Trophoblast cell (in vitro differentiated cells and primary cell): ENCODE data around the gene PRDM16.

Experiments
- DNase-seq, 2 donors: peaks; one replicate each; pipeline ENCODE4 v3.0.0-alpha.2; 2016
- H2AFZ ChIP-seq: 2 replicates; pipeline ENCODE4 v1.6.1; 2013; ENCODE audit warnings: low read length, moderate library complexity, mild to moderate bottlenecking; ENCODE audit not compliant: insufficient read depth, poor library complexity
- H2AK5ac ChIP-seq: 2 replicates; pipeline ENCODE4 v1.6.1; 2013; ENCODE audit warnings: mild to moderate bottlenecking, low read length
- H2BK120ac ChIP-seq: 2 replicates; pipeline ENCODE4 v1.6.1; 2013; ENCODE audit warnings: low read length, mild to moderate bottlenecking, moderate library complexity; ENCODE audit not compliant: insufficient read depth, poor library complexity
- H2BK12ac ChIP-seq: 2 replicates; pipeline ENCODE4 v1.6.1; 2013; ENCODE audit warnings: mild to moderate bottlenecking, low read length, moderate library complexity
- H2BK5ac ChIP-seq: 2 replicates; pipeline ENCODE4 v1.6.1; 2013; ENCODE audit warnings: low read length, low read depth, moderate library complexity, mild to moderate bottlenecking; ENCODE audit not compliant: poor library complexity
- H3K14ac ChIP-seq: 2 replicates; pipeline ENCODE4 v1.6.1; 2013; ENCODE audit warnings: mild to moderate bottlenecking, low read length
- H3K18ac ChIP-seq: 2 replicates; pipeline ENCODE4 v1.6.1; 2013; ENCODE audit warnings: mild to moderate bottlenecking, low read length
- H3K23ac ChIP-seq: 2 replicates; pipeline ENCODE4 v1.6.1; 2013; ENCODE audit warnings: low read length
- H3K27ac ChIP-seq: 2 replicates; pipeline ENCODE4 v1.5.1; 2013; ENCODE audit warnings: low read depth, mild to moderate bottlenecking, inconsistent platforms, low read length, moderate library complexity
- H3K27me3 ChIP-seq: 2 replicates; pipeline ENCODE4 v1.6.1; 2013; ENCODE audit warnings: inconsistent platforms, mild to moderate bottlenecking, low read length, moderate library complexity; ENCODE audit not compliant: insufficient read depth
- H3K36me3 ChIP-seq, 2 experiments: 1 replicate in 1 of 2; 2 replicates in 1 of 2; pipeline ENCODE4 v1.6.1; 2013; ENCODE audit warnings: low read length in 2 of 2, mild to moderate bottlenecking in 2 of 2, moderate library complexity in 1 of 2; ENCODE audit not compliant: insufficient read depth in 2 of 2, control insufficient read depth in 1 of 2
- H3K4ac ChIP-seq: 2 replicates; pipeline ENCODE4 v1.6.1; 2013; ENCODE audit warnings: low read depth, mild to moderate bottlenecking, low read length, moderate library complexity
- H3K4me1 ChIP-seq, 2 experiments: 1 replicate in 1 of 2; 2 replicates in 1 of 2; pipeline ENCODE4 v1.6.1; 2013; ENCODE audit warnings: low read length in 2 of 2, mild to moderate bottlenecking in 2 of 2, moderate library complexity in 1 of 2; ENCODE audit not compliant: insufficient read depth in 2 of 2, control insufficient read depth in 1 of 2
- H3K4me2 ChIP-seq: 2 replicates; pipeline ENCODE4 v1.6.1; 2013; ENCODE audit warnings: inconsistent platforms, mild to moderate bottlenecking, low read length, moderate library complexity
- H3K4me3 ChIP-seq: 2 replicates; pipeline ENCODE4 v1.5.1; 2013; ENCODE audit warnings: mild to moderate bottlenecking, low read depth, low read length, inconsistent platforms
- H3K79me1 ChIP-seq: one replicate; pipeline ENCODE4 v1.6.1; 2013; ENCODE audit warnings: low read length
- H3K79me2 ChIP-seq: 2 replicates; pipeline ENCODE4 v1.6.1; 2013; ENCODE audit warnings: low read length, mild to moderate bottlenecking; ENCODE audit not compliant: control insufficient read depth, insufficient read depth, poor library complexity
- H3K9ac ChIP-seq: 2 replicates; pipeline ENCODE4 v1.6.1; 2013; ENCODE audit warnings: mild to moderate bottlenecking, low read length
- H3K9me3 ChIP-seq: 2 replicates; pipeline ENCODE4 v1.6.1; 2013; ENCODE audit warnings: low read depth, mild to moderate bottlenecking, control low read depth, inconsistent platforms, low read length; ENCODE audit not compliant: insufficient read depth
- H4K12ac ChIP-seq: 2 replicates; pipeline ENCODE4 v1.6.1; 2013; ENCODE audit warnings: low read depth, mild to moderate bottlenecking, low read length, moderate library complexity
- H4K8ac ChIP-seq: 2 replicates; pipeline ENCODE4 v1.6.1; 2013; ENCODE audit warnings: low read depth, mild to moderate bottlenecking, low read length, moderate library complexity
- H4K91ac ChIP-seq: one replicate; pipeline ENCODE4 v1.6.1; 2013; ENCODE audit warnings: low read depth, mild to moderate bottlenecking, low read length, moderate library complexity
- WGBS: extraction: QIAGEN DNeasy Blood & Tissue Kit; methylation state at CpG from one replicate; pipeline ENCODE4 v1.1.7; 2013; ENCODE audit warnings: missing lambda C conversion rate; ENCODE audit not compliant: insufficient read length, insufficient coverage; ENCODE audit errors: extremely low coverage; 5-methylcytosine and 5-hydroxymethylcytosine counted together

The PRDM16 gene

DNA sequence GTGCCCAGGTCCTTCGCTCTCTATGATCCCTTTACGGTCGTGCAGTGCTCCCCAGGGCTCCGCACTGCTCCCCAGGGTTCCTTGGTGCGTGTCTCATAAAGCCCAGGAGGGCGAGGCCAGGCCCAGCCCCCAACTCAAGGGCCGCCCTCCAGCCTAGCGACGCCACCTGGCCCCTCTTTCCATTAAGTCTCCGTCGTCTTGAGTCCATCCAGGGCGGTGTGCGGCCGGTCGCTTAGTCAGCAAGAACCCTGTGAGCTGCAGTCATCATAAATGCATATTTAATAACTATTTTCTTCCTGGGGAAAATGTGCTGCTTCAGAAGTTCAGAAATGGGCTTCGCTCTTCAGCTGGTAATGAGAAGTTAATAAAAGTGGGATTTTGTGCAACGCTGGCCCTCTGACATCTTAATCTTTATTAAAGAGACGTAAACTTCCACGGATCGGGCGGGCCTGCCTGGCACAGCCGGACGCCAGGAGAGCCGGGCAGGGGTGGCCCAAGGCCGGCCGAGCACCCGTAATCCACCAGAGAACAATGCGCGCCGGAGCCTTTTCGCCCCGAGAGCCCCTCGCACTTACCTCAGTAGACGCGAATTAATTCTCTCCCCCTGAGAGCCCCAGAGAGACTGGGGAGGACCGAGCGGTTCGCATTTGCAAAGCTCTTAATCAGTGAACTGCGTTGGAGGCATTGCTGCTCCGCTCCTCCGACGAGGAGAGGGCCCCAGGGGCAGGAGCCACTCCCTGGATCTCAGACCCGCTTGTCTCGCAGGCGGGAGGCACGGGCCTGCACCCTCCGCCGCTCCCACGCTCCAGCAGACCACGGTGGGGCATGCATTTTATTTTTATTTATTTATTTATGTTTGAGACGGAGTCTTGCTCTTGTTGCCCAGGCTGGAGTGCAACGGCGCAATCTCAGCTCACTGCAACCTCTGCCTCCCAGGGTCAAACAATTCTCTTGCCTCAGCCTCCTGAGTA lies 197.1 kb downstream of the PRDM16 start:
- H3K36me3 ChIP-seq, result no peaks in the 10 kb centered on the region
- WGBS, result no CpG with 5 or more reads among the region's 53 CpGs
- no peak overlapping the region for H3K4me3 ChIP-seq

GRCh38 chr1:3266870-3267549 lies 198.0 kb downstream of the PRDM16 start:
- H3K4ac ChIP-seq, result no peak overlapping the region
- H4K12ac ChIP-seq, result no peak overlapping the region
- H2AK5ac ChIP-seq, result no peak overlapping the region
- no peak overlapping the region for H2BK5ac ChIP-seq
- no peak overlapping the region for H2BK12ac ChIP-seq
- no peak overlapping the region for H3K27ac ChIP-seq
- no peak for DNase-seq
- no peaks in the 10 kb centered on the region for H3K79me2 ChIP-seq
- H3K23ac ChIP-seq, result no peak overlapping the region
- WGBS, result no CpG with 5 or more reads among the region's 27 CpGs
- H4K8ac ChIP-seq, result no peak overlapping the region
- no peak overlapping the region for H4K91ac ChIP-seq
- H2AFZ ChIP-seq, result no peak overlapping the region
- H3K9me3 ChIP-seq, result peaks cover 8% of the 10 kb centered on the region
- no peak overlapping the region for H2BK120ac ChIP-seq
- H3K9ac ChIP-seq, result no peak overlapping the region
- no peaks in the 10 kb centered on the region for H3K36me3 ChIP-seq
- no peak overlapping the region for H3K4me2 ChIP-seq
- no peak overlapping the region for H3K4me3 ChIP-seq
- H3K14ac ChIP-seq, result no peak overlapping the region
- no peak overlapping the region for H3K18ac ChIP-seq
- H3K27me3 ChIP-seq, result no peaks in the 10 kb centered on the region
- no peaks in the 10 kb centered on the region for H3K79me1 ChIP-seq
- no peaks in the 10 kb centered on the region for H3K4me1 ChIP-seq

More for the DNA sequence above, 197.1 kb downstream of the PRDM16 start:
- H3K27ac ChIP-seq, result no peak overlapping the region
- no peaks in the 10 kb centered on the region for H3K27me3 ChIP-seq
- H2AK5ac ChIP-seq, result no peak overlapping the region
- no peak overlapping the region for H3K23ac ChIP-seq
- H3K79me1 ChIP-seq, result no peaks in the 10 kb centered on the region
- H2BK12ac ChIP-seq, result no peak overlapping the region
- H3K9me3 ChIP-seq, result peaks cover 8% of the 10 kb centered on the region
- no peak overlapping the region for H3K14ac ChIP-seq
- no peak overlapping the region for H2AFZ ChIP-seq
- no peaks in the 10 kb centered on the region for H3K79me2 ChIP-seq
- H3K9ac ChIP-seq, result no peak overlapping the region
- no peak overlapping the region for H3K18ac ChIP-seq
- DNase-seq, result no peak
- no peak overlapping the region for H4K12ac ChIP-seq
- H3K4me2 ChIP-seq, result no peak overlapping the region
- H3K4me1 ChIP-seq, result no peaks in the 10 kb centered on the region
- no peak overlapping the region for H2BK120ac ChIP-seq
- H2BK5ac ChIP-seq, result no peak overlapping the region
- no peak overlapping the region for H4K91ac ChIP-seq
- H4K8ac ChIP-seq, result no peak overlapping the region
- no peak overlapping the region for H3K4ac ChIP-seq

- Histone ChIP-seq H3K36me3 (no peaks in the 10 kb centered on the region), H4K12ac (no peak overlapping the region), H3K4me3 (no peak overlapping the region), H4K8ac (no peak overlapping the region), H3K18ac (no peak overlapping the region), H2AFZ (no peak overlapping the region), H3K23ac (no peak overlapping the region), H3K9me3 (peaks cover 8% of the 10 kb centered on the region), H2BK12ac (no peak overlapping the region), H3K14ac (no peak overlapping the region), H2BK120ac (no peak overlapping the region), H3K79me1 (no peaks in the 10 kb centered on the region), H3K27me3 (no peaks in the 10 kb centered on the region), H3K4me2 (no peak overlapping the region), H3K4ac (no peak overlapping the region), H3K9ac (no peak overlapping the region), H3K27ac (no peak overlapping the region), H3K4me1 (no peaks in the 10 kb centered on the region), H3K79me2 (no peaks in the 10 kb centered on the region), H2AK5ac (no peak overlapping the region), H2BK5ac (no peak overlapping the region), H4K91ac (no peak overlapping the region)
- no CpG with 5 or more reads among the region's 43 CpGs for WGBS
- no peak for DNase-seq
Observed at GRCh38 chr1:3267550-3268270, 198.7 kb downstream of the PRDM16 start.

- H3K18ac ChIP-seq, result no peak overlapping the region
- H3K36me3 ChIP-seq, result no peaks in the 10 kb centered on the region
- H3K4me1 ChIP-seq, result no peaks in the 10 kb centered on the region
- H3K14ac ChIP-seq, result no peak overlapping the region
- no peak overlapping the region for H4K12ac ChIP-seq
- H3K4me3 ChIP-seq, result no peak overlapping the region
- no peak overlapping the region for H2BK12ac ChIP-seq
- H3K4me2 ChIP-seq, result no peak overlapping the region
- no peak overlapping the region for H4K8ac ChIP-seq
- DNase-seq, result no peak
- H3K27me3 ChIP-seq, result no peaks in the 10 kb centered on the region
- H3K9ac ChIP-seq, result no peak overlapping the region
- H3K79me1 ChIP-seq, result no peaks in the 10 kb centered on the region
- peaks cover 8% of the 10 kb centered on the region for H3K9me3 ChIP-seq
- no peak overlapping the region for H2AFZ ChIP-seq
- no peaks in the 10 kb centered on the region for H3K79me2 ChIP-seq
- H3K27ac ChIP-seq, result no peak overlapping the region
- no CpG with 5 or more reads among the region's 11 CpGs for WGBS
- no peak overlapping the region for H2AK5ac ChIP-seq
- no peak overlapping the region for H3K23ac ChIP-seq
- H2BK120ac ChIP-seq, result no peak overlapping the region
- no peak overlapping the region for H3K4ac ChIP-seq
- H4K91ac ChIP-seq, result no peak overlapping the region
- no peak overlapping the region for H2BK5ac ChIP-seq
Observed at GRCh38 chr1:3268281-3268680, 199.3 kb downstream of the PRDM16 start.
